ENCODE measurements around the gene ACSM6.

ACSM6 gene

GRCh38 chr10:95245425-95246055 lies 51.5 kb downstream of the ACSM6 start:
- no peak for DNase-seq (ENCODE audit: low read depth in 2 of 2, low spot score in 1 of 2)

DNA sequence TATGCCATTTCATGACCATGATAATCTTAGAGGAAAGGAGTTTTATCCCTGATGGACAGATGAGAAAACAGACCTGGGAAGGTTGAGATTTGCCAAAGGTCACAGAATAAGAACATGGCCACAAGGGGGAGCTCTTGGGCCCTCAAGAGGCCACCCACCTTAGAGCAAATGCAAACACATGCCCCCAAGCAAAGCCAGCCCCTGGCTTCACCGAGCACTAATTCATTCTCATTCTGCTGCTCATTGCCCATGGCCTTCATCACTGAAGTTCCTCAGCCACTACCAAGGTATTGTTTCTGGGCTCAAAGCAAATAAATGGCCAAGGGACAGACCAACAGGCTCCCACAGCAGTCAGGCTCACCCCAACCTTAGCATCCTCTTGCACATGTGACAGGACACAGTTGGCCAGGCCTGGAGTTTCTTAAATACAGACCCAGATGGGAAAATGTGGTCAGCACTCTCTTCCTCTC lies 52.6 kb downstream of the ACSM6 start:
- peak; percentile 13 to 33 for DNase-seq (ENCODE audit: low read depth in 2 of 2, low spot score in 1 of 2)

- no peak for DNase-seq (ENCODE audit: low read depth in 2 of 2, low spot score in 1 of 2)
Measured at GRCh38 chr10:95247200-95247880, 53.3 kb downstream of the ACSM6 start.

GRCh38 chr10:95247881-95248583 lies 54.0 kb downstream of the ACSM6 start:
- no peak for DNase-seq (ENCODE audit: low read depth in 2 of 2, low spot score in 1 of 2)

DNA sequence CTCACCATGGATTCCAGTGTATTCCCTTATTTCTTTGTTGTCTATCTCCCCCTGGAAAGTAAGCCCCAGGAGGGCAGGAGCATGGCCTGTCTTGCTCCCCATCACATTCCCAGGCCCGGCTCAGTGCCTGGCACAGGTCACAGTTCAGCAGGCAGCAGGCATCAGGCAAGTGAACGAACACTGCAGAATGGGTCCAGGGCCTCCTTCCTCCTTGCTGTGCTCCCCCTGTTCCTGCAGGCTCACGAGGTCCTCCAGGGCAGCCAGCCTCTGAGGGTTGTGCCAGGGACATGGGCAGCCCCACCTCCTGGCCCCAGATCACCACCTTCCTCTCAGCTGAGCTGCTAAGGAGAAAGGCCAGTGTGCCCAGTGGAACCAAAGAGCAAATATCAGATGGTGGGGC lies 55.0 kb downstream of the ACSM6 start:
- DNase-seq (ENCODE audit: low read depth in 2 of 2, low spot score in 1 of 2): no peak

GRCh38 chr10:95249467-95249866 lies 55.4 kb downstream of the ACSM6 start:
- no peak for DNase-seq (ENCODE audit: low read depth in 2 of 2, low spot score in 1 of 2)

DNA sequence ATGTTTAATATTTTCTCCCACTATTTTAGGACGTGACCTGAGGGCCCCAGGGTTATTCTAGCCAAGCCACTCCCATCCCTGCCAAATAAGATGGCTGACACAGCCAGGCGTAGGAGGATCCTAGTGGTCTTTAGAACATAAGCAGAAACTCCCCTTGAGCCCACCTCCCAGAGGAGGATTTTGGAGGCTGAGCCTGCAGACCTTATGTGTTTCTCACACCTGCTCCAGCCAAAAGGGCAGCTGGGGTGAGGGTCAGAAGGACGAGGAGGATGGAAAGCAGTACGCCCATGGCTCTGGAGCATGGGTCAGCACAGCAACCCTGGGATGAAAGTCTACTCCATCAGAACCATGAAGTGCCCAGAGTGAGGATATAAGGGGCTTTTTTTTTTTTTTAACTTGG lies 56.8 kb downstream of the ACSM6 start:
- DNase-seq (ENCODE audit: low read depth in 2 of 2, low spot score in 1 of 2): no peak

DNA sequence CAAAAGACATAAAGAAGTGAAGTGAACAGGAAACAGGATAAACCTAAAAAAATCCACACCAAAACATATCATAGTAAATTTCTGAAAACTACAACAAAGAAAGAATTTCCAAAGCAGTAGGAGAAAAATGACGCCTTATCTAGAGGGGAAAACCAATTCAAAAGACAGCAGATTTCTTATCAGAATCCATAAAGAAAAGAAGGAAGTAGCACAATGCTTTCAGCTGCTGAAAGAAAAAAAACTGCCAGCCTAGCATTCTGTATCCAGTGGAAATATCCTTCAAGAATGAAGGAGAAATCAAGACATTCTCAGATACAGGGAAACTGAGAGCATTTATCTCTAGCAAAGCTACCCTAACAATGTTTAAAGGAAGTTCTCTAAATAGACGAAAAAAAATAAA lies 59.0 kb downstream of the ACSM6 start:
- DNase-seq (ENCODE audit: low read depth in 2 of 2, low spot score in 1 of 2): no peak

DNA sequence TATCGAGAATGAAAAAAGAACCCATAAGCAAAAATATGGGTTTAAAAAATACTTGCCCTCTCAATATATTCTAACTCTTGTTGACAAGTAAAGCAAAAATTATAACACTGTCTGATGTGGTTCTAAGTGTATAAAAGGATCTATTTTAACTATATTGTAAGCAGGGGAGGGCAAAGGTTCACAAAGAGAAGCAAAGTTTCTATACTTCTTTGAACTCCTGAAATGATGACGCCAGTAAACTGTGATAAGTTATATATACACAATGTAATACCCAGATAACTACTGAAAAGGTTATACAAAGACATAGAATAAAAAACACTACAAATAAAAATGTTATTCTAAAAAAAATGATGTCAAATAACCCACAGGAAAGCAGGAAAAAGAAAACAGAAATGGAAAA lies 59.6 kb downstream of the ACSM6 start:
- DNase-seq (ENCODE audit: low read depth in 2 of 2, low spot score in 1 of 2): no peak

GRCh38 chr10:95254629-95255028 lies 60.6 kb downstream of the ACSM6 start:
- DNase-seq (ENCODE audit: low read depth in 2 of 2, low spot score in 1 of 2): no peak

GRCh38 chr10:95256268-95256667 lies 62.2 kb downstream of the ACSM6 start:
- DNase-seq (ENCODE audit: low read depth in 2 of 2, low spot score in 1 of 2): no peak

DNA sequence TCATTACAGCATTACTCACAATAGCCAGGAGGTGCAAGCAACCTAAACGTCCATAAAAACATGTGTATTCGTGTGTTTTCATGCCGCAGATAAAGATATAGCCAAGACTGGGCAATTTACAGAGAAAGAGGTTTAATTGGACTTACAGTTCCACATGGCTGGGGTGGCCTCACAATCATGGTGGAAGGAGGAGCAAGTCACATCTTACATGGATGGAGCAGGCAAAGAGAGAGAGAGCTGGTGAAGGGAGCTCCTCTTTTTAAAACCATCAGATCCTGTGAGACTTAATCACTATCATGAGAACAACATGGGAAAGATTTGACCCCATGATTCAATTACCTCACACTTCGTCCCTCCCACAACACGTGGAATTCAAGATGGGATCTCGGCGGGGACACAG lies 63.8 kb downstream of the ACSM6 start:
- DNase-seq (ENCODE audit: low read depth in 2 of 2, low spot score in 1 of 2): no peak

DNA sequence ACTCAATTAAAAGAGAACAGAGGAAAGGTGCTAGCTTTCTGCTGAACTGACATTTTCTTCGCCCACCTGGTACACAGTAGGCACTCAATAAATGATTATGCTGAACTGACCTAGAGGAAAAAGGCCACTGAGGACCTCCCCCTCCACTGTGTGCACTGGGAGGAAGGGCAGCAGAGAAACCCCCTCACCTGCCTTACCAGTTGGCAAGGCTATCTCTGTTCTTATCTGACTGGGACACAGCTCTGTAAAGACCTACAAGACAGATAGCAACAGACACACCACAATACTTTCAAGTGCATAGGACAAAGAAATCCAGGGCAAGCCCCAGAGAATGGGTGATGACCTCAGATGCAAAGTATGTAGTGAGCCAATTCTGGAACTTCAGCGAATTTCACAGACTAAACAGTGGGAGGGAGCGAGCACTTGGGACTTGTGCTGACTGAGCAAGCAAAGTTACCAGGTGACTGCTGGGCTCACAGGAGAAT lies 66.4 kb downstream of the ACSM6 start:
- DNase-seq (ENCODE audit: low read depth in 2 of 2, low spot score in 1 of 2): no peak

DNA sequence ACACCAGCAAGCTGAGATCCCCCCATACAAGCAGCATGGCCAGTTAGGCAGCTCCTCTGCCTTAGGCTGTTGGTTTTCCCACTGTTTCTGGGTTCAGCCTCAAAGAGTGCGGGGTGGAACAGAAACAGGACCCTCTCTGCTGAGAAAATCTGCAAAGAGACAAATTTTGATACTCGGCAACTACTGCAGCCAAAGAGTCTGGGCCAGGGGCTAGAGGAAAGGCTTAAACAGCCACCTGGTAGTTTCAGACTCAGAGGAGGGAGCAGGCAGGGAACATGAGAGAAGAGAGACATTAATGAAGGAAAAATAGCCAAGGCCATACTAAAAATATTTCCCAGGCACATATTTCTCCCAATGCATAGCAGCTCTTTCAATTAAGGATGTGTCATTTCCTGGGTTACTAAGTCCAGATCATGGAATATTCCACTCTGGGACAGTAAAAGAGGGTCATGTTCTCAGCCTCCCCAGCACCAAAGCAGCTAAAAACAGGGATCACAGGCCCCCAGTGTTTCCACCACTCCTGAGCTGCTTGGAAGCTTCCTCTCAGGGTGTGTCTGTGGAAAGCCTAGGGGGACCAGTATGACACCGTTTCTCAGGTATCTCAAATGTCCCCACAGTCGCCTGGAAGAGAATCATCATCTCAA lies 67.0 kb downstream of the ACSM6 start:
- no peak for DNase-seq (ENCODE audit: low read depth in 2 of 2, low spot score in 1 of 2)

DNA sequence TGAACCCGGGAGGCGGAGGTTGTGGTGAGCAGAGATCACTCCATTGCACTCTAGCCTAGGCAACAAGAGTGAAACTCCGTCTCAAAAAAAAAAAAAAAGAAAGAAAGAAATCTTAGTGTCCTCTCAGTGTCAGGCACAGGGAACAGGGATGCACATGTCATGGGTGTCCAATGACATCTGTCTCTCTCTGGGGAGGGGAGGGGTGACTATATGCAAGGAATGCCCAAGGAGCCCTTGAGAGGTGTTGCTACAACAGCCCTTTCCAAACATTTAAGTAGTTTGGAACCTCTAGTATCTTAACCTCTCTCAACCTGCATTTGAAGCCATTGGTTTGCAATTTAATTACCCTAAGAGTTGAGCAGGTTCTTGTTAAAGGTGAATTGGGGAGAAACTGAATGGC lies 67.9 kb downstream of the ACSM6 start:
- no peak for DNase-seq (ENCODE audit: low read depth in 2 of 2, low spot score in 1 of 2)

- DNase-seq (ENCODE audit: low read depth in 2 of 2, low spot score in 1 of 2): no peak
Measured at GRCh38 chr10:95262763-95263518, 68.9 kb downstream of the ACSM6 start.

- DNase-seq (ENCODE audit: low read depth in 2 of 2, low spot score in 1 of 2): no peak
Measured at GRCh38 chr10:95263864-95264226, 69.8 kb downstream of the ACSM6 start.

GRCh38 chr10:95264227-95265051 lies 70.4 kb downstream of the ACSM6 start:
- no peak for DNase-seq (ENCODE audit: low read depth in 2 of 2, low spot score in 1 of 2)

DNA sequence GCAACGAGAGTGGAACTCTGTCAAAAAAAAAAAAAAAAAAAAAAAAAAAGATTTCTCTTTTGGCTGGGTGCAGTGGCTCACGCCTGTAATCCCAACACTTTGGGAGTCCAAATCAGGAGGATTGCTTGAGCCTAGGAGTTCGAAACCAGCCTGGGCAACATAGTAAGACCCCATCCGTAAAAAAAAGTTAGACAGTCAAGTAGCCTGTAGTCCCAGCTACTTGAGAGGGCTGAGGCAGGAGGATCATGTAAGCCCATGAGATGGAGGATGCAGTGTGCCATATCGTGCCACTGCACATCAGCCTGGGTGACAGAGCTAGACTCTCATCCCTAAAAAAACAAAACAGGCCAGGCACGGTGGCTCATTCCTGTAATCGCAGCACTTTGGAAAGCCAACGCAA lies 71.5 kb downstream of the ACSM6 start:
- DNase-seq (ENCODE audit: low read depth in 2 of 2, low spot score in 1 of 2): no peak

GRCh38 chr10:95266674-95267095 lies 72.6 kb downstream of the ACSM6 start:
- DNase-seq (ENCODE audit: low read depth in 2 of 2, low spot score in 1 of 2): no peak
